Measurements from ENCODE around the gene SPRYD3.
A peak's percentile ranks its signal among the peaks of the same experiment; 100 is the strongest.

GRCh38 chr12:53048033-53048779 is 31.0 kb downstream of the SPRYD3 start:
- TF ChIP-seq, protein P1, sequence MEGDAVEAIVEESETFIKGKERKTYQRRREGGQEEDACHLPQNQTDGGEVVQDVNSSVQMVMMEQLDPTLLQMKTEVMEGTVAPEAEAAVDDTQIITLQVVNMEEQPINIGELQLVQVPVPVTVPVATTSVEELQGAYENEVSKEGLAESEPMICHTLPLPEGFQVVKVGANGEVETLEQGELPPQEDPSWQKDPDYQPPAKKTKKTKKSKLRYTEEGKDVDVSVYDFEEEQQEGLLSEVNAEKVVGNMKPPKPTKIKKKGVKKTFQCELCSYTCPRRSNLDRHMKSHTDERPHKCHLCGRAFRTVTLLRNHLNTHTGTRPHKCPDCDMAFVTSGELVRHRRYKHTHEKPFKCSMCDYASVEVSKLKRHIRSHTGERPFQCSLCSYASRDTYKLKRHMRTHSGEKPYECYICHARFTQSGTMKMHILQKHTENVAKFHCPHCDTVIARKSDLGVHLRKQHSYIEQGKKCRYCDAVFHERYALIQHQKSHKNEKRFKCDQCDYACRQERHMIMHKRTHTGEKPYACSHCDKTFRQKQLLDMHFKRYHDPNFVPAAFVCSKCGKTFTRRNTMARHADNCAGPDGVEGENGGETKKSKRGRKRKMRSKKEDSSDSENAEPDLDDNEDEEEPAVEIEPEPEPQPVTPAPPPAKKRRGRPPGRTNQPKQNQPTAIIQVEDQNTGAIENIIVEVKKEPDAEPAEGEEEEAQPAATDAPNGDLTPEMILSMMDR (IDR thresholded peaks at IDR 0.05), result peak in 5 of 12 donors; percentile 10 to 43 (median 15)
- TF ChIP-seq POLR2A (IDR thresholded peaks at IDR 0.05), result no peak

Data from heart left ventricle (tissue), 13 donors.